IPS DF 6.9 (cell line): ENCODE results near the gene OR14C36.

ENCODE experiments used
- DNase-seq: peaks from one replicate; pipeline ENCODE4 v3.0.0-alpha.2; 2013; ENCODE audit warnings: low read depth, low spot score
- H3K27ac ChIP-seq: one replicate; pipeline ENCODE4 v1.5.1; 2013; ENCODE audit warnings: low read length, control low read depth
- H3K27me3 ChIP-seq: 2 replicates; pipeline ENCODE4 v1.6.1; 2013; ENCODE audit warnings: mild to moderate bottlenecking, low read length; ENCODE audit not compliant: control insufficient read depth, insufficient read depth
- H3K36me3 ChIP-seq: 2 replicates; pipeline ENCODE4 v1.6.1; 2013; ENCODE audit warnings: low read length; ENCODE audit not compliant: control insufficient read depth, insufficient read depth
- H3K4me1 ChIP-seq: 2 replicates; pipeline ENCODE4 v1.6.1; 2013; ENCODE audit warnings: low read length; ENCODE audit not compliant: control insufficient read depth, insufficient read depth
- H3K4me3 ChIP-seq: 2 replicates; pipeline ENCODE4 v1.5.1; 2013; ENCODE audit warnings: mild to moderate bottlenecking, low read length
- H3K9me3 ChIP-seq: 2 replicates; pipeline ENCODE4 v1.6.1; 2013; ENCODE audit warnings: low read length, inconsistent platforms; ENCODE audit not compliant: control insufficient read depth, insufficient read depth
- WGBS: extraction: QIAGEN DNeasy Blood & Tissue Kit; methylation state at CpG from one replicate; pipeline ENCODE4 v1.1.7; 2013; ENCODE audit warnings: mixed read lengths, missing lambda C conversion rate; ENCODE audit not compliant: insufficient read length, insufficient coverage; 5-methylcytosine and 5-hydroxymethylcytosine counted together

OR14C36 gene

GRCh38 chr1:248372394-248372793, 23.8 kb downstream of the OR14C36 start:
- WGBS = no CpG with 5 or more reads among the region's 5 CpGs
- Histone ChIP-seq H3K36me3 (no peaks in the 10 kb centered on the region), H3K27me3 (no peaks in the 10 kb centered on the region), H3K27ac (no peak overlapping the region), H3K4me3 (no peak overlapping the region), H3K9me3 (peaks cover 5% of the 10 kb centered on the region), H3K4me1 (no peaks in the 10 kb centered on the region)
- DNase-seq = no peak

- H3K36me3 ChIP-seq = no peaks in the 10 kb centered on the region
- no peak overlapping the region for H3K27ac ChIP-seq
- peaks cover 3% of the 10 kb centered on the region for H3K9me3 ChIP-seq
- H3K4me3 ChIP-seq = no peak overlapping the region
- DNase-seq = no peak
- H3K27me3 ChIP-seq = no peaks in the 10 kb centered on the region
- WGBS = no CpG with 5 or more reads among the region's 4 CpGs
- H3K4me1 ChIP-seq = no peaks in the 10 kb centered on the region
Measured at GRCh38 chr1:248373761-248374160, 25.2 kb downstream of the OR14C36 start.

- no peak within 1 kb of the TSS for H3K27ac ChIP-seq
- no peaks in the 10 kb centered on the region for H3K36me3 ChIP-seq
- no peaks in the 10 kb centered on the region for H3K27me3 ChIP-seq
- H3K4me3 ChIP-seq = no peak within 1 kb of the TSS
- no peak for DNase-seq
- peaks cover 3% of the 10 kb centered on the region for H3K9me3 ChIP-seq
- no peaks in the 10 kb centered on the region for H3K4me1 ChIP-seq
Measured at GRCh38 chr1:248375446-248375845, 26.9 kb downstream of the OR14C36 start, which contains the start of gene OR2T6. Gene OR2T6 (plus strand): TSS chr1:248375746. CDS start chr1:248387609, 11,863 bp downstream.

- H3K36me3 ChIP-seq = no peaks in the 10 kb centered on the region
- no CpG with 5 or more reads among the region's 3 CpGs for WGBS
- no peak overlapping the region for H3K27ac ChIP-seq
- H3K27me3 ChIP-seq = no peaks in the 10 kb centered on the region
- peaks cover 3% of the 10 kb centered on the region for H3K9me3 ChIP-seq
- no peak overlapping the region for H3K4me3 ChIP-seq
- no peaks in the 10 kb centered on the region for H3K4me1 ChIP-seq
- DNase-seq = no peak
Measured at GRCh38 chr1:248376916-248377315, 28.3 kb downstream of the OR14C36 start.

DNA sequence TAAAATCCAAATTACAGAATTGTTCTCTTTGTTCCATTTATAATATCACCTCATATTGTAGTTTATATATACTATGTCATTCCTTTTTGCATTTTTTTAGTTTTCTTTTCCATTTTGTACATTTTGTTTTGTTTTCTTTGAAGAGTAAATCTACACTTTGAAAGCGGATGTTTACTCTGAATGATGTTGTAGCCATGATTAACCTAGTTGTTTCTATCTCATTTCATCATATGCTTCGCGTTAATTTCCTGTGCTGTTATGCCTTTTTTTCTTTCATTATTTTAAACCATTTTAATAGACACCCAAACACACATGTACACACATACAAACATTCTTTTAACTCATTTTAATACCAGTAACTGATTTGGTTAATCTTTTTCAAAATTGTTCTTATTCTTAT, 32.3 kb downstream of the OR14C36 start:
- no peak for DNase-seq
- no peak overlapping the region for H3K27ac ChIP-seq
- H3K9me3 ChIP-seq = peaks cover 3% of the 10 kb centered on the region
- no peak overlapping the region for H3K4me3 ChIP-seq
- no peaks in the 10 kb centered on the region for H3K4me1 ChIP-seq
- H3K27me3 ChIP-seq = no peaks in the 10 kb centered on the region
- no CpG with 5 or more reads among the region's 3 CpGs for WGBS
- H3K36me3 ChIP-seq = no peaks in the 10 kb centered on the region

- H3K36me3 ChIP-seq = no peaks in the 10 kb centered on the region
- no CpG with 5 or more reads among the region's 2 CpGs for WGBS
- DNase-seq = no peak
- H3K9me3 ChIP-seq = peaks cover 9% of the 10 kb centered on the region
- H3K4me3 ChIP-seq = no peak overlapping the region
- H3K27ac ChIP-seq = no peak overlapping the region
- H3K27me3 ChIP-seq = no peaks in the 10 kb centered on the region
- no peaks in the 10 kb centered on the region for H3K4me1 ChIP-seq
Measured at GRCh38 chr1:248388426-248388825, 39.9 kb downstream of the OR14C36 start.

GRCh38 chr1:248393050-248393449, 44.5 kb downstream of the OR14C36 start:
- Histone ChIP-seq H3K36me3 (no peaks in the 10 kb centered on the region), H3K9me3 (peaks cover 2% of the 10 kb centered on the region), H3K27me3 (no peaks in the 10 kb centered on the region), H3K27ac (no peak overlapping the region), H3K4me3 (no peak overlapping the region), H3K4me1 (no peaks in the 10 kb centered on the region)
- DNase-seq = no peak
- no CpG with 5 or more reads among the region's 2 CpGs for WGBS
